Medulla oblongata (tissue), 1 donor: ENCODE data around the gene STN1.

ENCODE experiments used
- DNase-seq: peaks from one replicate; pipeline ENCODE4 v3.0.0-alpha.2; 2015; ENCODE audit errors: extremely low spot score

Gene STN1

GRCh38 chr10:103894441-103894864 is 23.5 kb downstream of the STN1 start:
- no peak for DNase-seq

GRCh38 chr10:103893817-103894216 is 24.2 kb downstream of the STN1 start:
- DNase-seq = no peak

GRCh38 chr10:103892181-103892580 is 25.8 kb downstream of the STN1 start:
- no peak for DNase-seq

GRCh38 chr10:103890688-103891087 is 27.3 kb downstream of the STN1 start:
- DNase-seq = no peak

GRCh38 chr10:103890194-103890658 is 27.8 kb downstream of the STN1 start:
- no peak for DNase-seq

GRCh38 chr10:103889121-103889720 is 28.8 kb downstream of the STN1 start:
- DNase-seq = no peak

GRCh38 chr10:103888113-103888841 is 29.7 kb downstream of the STN1 start:
- DNase-seq = peak; percentile 84

GRCh38 chr10:103885617-103886016 is 32.4 kb downstream of the STN1 start:
- no peak for DNase-seq

GRCh38 chr10:103884681-103885139 is 33.3 kb downstream of the STN1 start:
- DNase-seq = peak; percentile 79

- no peak for DNase-seq
Measured at GRCh38 chr10:103882285-103883007, 35.5 kb downstream of the STN1 start.

- DNase-seq = no peak
Measured at GRCh38 chr10:103881416-103882284, 36.3 kb downstream of the STN1 start.

GRCh38 chr10:103879831-103880230 is 38.2 kb downstream of the STN1 start:
- DNase-seq = no peak

- DNase-seq = no peak
Measured at GRCh38 chr10:103879409-103879808, 38.6 kb downstream of the STN1 start.

GRCh38 chr10:103877861-103878260 is 40.1 kb downstream of the STN1 start:
- peak; percentile 41 for DNase-seq

- no peak for DNase-seq
Measured at GRCh38 chr10:103876155-103876554, 41.8 kb downstream of the STN1 start.

- DNase-seq = no peak
Measured at GRCh38 chr10:103874730-103875129, 43.3 kb downstream of the STN1 start.

- no peak for DNase-seq
Measured at GRCh38 chr10:103872137-103872931, 45.6 kb downstream of the STN1 start.

- DNase-seq = no peak
Measured at GRCh38 chr10:103871006-103871405, 47.0 kb downstream of the STN1 start.

- DNase-seq = no peak
Measured at GRCh38 chr10:103870516-103870915, 47.5 kb downstream of the STN1 start.

GRCh38 chr10:103869336-103869735 is 48.6 kb downstream of the STN1 start:
- DNase-seq = no peak

- no peak for DNase-seq
Measured at GRCh38 chr10:103868200-103868599, 49.8 kb downstream of the STN1 start.
